BE2C (cell line): ENCODE measurements around the gene NAPSA.

Experiments used
- DNase-seq: peaks from one replicate; pipeline ENCODE4 v3.0.0-alpha.2; 2020
- H3K27me3 ChIP-seq: fragments of 250-450 bp; sonication (Bioruptor Pico); 2 replicates; pipeline ENCODE4 v1.5.1; 2020; ENCODE audit warnings: mild to moderate bottlenecking
- H3K36me3 ChIP-seq: fragments of 250-450 bp; sonication (Bioruptor Pico); 2 replicates; pipeline ENCODE4 v1.5.1; 2020; ENCODE audit warnings: mild to moderate bottlenecking
- H3K4me1 ChIP-seq: fragments of 250-450 bp; sonication (Bioruptor Pico); 2 replicates; pipeline ENCODE4 v1.5.1; 2020
- H3K4me3 ChIP-seq: 2 replicates; pipeline ENCODE4 v1.5.1; 2011; ENCODE audit warnings: low read depth, low read length
- H3K9me3 ChIP-seq: fragments of 250-450 bp; sonication (Bioruptor Pico); 2 replicates; pipeline ENCODE4 v1.5.1; 2020
- TF ChIP-seq, protein P1 (sequence below): IDR thresholded peaks from 2 replicates; pipeline ENCODE4 v1.5.1; 2012; ENCODE audit warnings: mild to moderate bottlenecking, low read depth, low read length

NAPSA gene

DNA sequence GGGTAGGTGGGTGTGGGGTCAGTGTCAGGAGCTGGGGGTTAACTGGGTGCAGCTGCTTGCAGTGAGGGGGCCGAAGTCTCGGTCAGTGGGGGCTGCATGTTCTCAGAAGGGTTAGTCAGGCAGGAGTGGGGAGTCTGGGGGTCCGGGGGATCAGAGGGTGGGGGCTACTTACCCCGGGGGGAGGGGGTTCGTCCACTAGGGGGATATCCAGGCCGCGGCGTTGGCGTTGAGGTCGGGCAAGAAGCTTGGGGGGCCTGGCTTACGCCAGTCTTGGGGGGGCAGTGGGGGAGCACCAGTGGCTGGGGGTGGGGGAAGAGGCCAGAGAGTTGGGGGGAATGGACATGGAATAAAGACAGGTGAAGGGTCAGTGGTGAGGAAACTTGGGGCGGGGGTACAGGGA is 45.4 kb downstream of the NAPSA start:
- H3K36me3 ChIP-seq = no peaks in the 10 kb centered on the region
- H3K9me3 ChIP-seq = no peaks in the 10 kb centered on the region
- DNase-seq = no peak
- H3K4me1 ChIP-seq = peaks cover 2% of the 10 kb centered on the region
- peaks cover 1% of the 10 kb centered on the region; the same call in 1 of the 2 replicates for H3K27me3 ChIP-seq
- TF ChIP-seq, protein P1, sequence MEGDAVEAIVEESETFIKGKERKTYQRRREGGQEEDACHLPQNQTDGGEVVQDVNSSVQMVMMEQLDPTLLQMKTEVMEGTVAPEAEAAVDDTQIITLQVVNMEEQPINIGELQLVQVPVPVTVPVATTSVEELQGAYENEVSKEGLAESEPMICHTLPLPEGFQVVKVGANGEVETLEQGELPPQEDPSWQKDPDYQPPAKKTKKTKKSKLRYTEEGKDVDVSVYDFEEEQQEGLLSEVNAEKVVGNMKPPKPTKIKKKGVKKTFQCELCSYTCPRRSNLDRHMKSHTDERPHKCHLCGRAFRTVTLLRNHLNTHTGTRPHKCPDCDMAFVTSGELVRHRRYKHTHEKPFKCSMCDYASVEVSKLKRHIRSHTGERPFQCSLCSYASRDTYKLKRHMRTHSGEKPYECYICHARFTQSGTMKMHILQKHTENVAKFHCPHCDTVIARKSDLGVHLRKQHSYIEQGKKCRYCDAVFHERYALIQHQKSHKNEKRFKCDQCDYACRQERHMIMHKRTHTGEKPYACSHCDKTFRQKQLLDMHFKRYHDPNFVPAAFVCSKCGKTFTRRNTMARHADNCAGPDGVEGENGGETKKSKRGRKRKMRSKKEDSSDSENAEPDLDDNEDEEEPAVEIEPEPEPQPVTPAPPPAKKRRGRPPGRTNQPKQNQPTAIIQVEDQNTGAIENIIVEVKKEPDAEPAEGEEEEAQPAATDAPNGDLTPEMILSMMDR = no peak
- no peak overlapping the region for H3K4me3 ChIP-seq

GRCh38 chr19:50319156-50319555 is 46.3 kb downstream of the NAPSA start:
- H3K27me3 ChIP-seq = peaks cover 8% of the 10 kb centered on the region
- DNase-seq = no peak
- H3K4me1 ChIP-seq = no peaks in the 10 kb centered on the region
- no peak overlapping the region for H3K4me3 ChIP-seq
- no peaks in the 10 kb centered on the region for H3K36me3 ChIP-seq
- TF ChIP-seq, protein P1 = no peak
- H3K9me3 ChIP-seq = no peaks in the 10 kb centered on the region

DNA sequence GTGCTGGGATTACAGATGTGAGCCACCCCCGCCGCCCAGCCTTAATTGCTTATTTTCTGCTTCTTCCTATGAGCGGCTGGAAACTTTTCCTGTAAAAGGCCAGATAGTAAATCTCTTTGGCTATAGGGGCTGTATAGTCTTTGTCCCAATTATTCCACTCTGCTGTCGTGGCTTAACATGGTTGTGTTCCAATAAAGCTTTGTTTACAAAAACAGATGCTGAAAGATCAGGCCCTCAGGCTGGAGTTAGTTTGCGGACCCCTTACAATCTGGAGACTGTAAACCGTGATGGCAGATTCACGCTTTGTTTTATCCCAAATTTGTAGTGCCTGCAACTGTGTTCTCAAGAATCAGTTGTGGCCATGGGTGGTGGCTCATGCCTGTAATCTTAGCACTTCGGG is 47.0 kb downstream of the NAPSA start:
- Histone ChIP-seq H3K4me3 (no peak overlapping the region), H3K4me1 (no peaks in the 10 kb centered on the region), H3K27me3 (peaks cover 9% of the 10 kb centered on the region), H3K9me3 (no peaks in the 10 kb centered on the region), H3K36me3 (no peaks in the 10 kb centered on the region)
- TF ChIP-seq, protein P1 = no peak
- no peak for DNase-seq

DNA sequence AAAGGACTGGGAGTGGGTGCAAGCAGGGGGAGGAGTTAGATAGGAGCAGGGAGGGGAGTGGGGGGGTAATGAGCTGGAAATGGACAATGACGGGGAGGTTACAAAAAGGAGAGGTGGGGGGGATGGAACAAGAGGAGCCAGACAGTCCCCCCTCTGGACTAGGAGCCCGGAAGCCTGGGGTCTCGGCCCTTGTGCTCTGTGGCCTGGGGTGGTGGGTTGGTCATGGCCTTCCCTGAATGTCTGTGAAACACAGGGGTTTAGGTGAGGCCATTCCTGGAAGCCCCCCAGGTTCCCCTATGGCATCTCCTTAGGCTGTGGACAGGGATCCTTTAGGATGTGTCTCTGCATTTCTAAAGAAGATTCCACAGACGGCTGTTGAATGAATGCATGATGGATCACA is 48.3 kb downstream of the NAPSA start:
- Histone ChIP-seq H3K4me3 (no peak overlapping the region), H3K27me3 (peaks cover 15% of the 10 kb centered on the region), H3K36me3 (no peaks in the 10 kb centered on the region), H3K4me1 (no peaks in the 10 kb centered on the region), H3K9me3 (no peaks in the 10 kb centered on the region)
- TF ChIP-seq, protein P1 = no peak
- no peak for DNase-seq

DNA sequence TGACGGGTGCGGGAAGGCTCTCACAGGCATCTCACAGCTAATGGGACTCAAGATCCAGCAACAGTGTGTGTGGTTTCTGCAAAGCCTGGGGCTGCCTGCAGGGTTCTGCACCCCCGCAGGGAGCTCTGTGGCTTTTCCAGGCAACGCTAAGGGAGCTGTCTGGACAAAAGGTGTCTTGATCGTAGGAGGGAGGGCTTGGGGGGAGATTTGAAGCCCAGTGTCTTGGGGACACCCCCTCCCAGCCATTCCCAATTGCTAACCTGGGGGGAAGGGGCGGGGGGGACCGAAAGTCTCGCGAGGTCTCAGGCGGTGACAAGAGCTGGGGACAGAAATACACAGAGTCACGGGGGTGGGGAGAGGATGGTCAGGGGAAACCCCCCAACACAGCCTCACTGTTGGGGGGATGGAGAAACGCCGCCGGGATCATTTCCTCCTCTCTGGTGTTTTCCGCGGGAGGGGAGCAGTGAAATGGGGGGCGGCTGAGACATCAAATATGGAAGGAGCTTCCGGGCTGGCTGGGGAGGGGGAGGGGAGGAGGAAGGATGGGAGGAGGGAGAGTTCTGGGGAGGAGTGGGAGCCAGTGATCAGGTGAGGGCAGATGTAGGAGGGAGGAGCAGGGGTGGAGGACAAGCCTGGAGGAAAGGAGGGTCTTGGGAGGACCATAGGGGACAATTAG is 49.5 kb downstream of the NAPSA start:
- TF ChIP-seq, protein P1 = no peak
- H3K4me3 ChIP-seq = peak overlapping the region; percentile 45
- peaks cover 15% of the 10 kb centered on the region for H3K27me3 ChIP-seq
- peak; percentile 34 for DNase-seq
- no peaks in the 10 kb centered on the region for H3K4me1 ChIP-seq
- no peaks in the 10 kb centered on the region for H3K36me3 ChIP-seq
- no peaks in the 10 kb centered on the region for H3K9me3 ChIP-seq
